Stimulated activated naive B cell treated with anti-CD40 and anti-IgM and Interleukin-4, amounts not matched to agents 10 μg/mL and 1 μg/mL and 100 μg/mL, for 72 hours (primary cell): ENCODE results near the gene RGS6.

Experiments used
- ATAC-seq, 2 donors: fragments of 150-1000 bp; cut with Tn5 transposase; replicated peaks; 2 replicates each; pipeline ENCODE4 v1.10.0; 2021; ENCODE audit warnings: moderate library complexity in 1 of 2
- DNase-seq: peaks from one replicate; pipeline ENCODE4 v3.0.0; 2021
- H3K27ac Mint-ChIP-seq: one replicate; pipeline ENCODE4 v1.8.0; 2022; ENCODE audit warnings: mild to moderate bottlenecking, mixed read lengths
- H3K27me3 Mint-ChIP-seq, 2 donors: one replicate each; pipeline ENCODE4 v1.8.0; 2022; ENCODE audit warnings: mixed read lengths in 2 of 2
- H3K36me3 Mint-ChIP-seq, 2 donors: one replicate each; pipeline ENCODE4 v1.8.0; 2022; ENCODE audit warnings: mixed read lengths in 2 of 2, mild to moderate bottlenecking in 1 of 2
- H3K4me1 Mint-ChIP-seq, 2 donors: one replicate each; pipeline ENCODE4 v1.8.0; 2022; ENCODE audit warnings: mixed read lengths in 2 of 2, mild to moderate bottlenecking in 1 of 2
- H3K4me3 Mint-ChIP-seq, 2 donors: one replicate each; pipeline ENCODE4 v1.8.0; 2022; ENCODE audit warnings: mild to moderate bottlenecking in 2 of 2, mixed read lengths in 2 of 2, moderate library complexity in 1 of 2
- H3K9me3 Mint-ChIP-seq, 2 donors: one replicate each; pipeline ENCODE4 v1.8.0; 2022; ENCODE audit warnings: mixed read lengths in 2 of 2, mild to moderate bottlenecking in 1 of 2

RGS6 gene

GRCh38 chr14:72052356-72052755 lies 120.1 kb downstream of the RGS6 start:
- Mint-ChIP-seq H3K27me3 (peaks cover 25 to 52% of the 10 kb centered on the region in 2 donors), H3K4me1 (peaks cover 0 to 8% of the 10 kb centered on the region in 2 donors), H3K9me3 (no peaks in the 10 kb centered on the region), H3K4me3 (no peak overlapping the region), H3K27ac (no peak overlapping the region), H3K36me3 (no peaks in the 10 kb centered on the region)
- ATAC-seq, result no peak
- no peak for DNase-seq

GRCh38 chr14:72053651-72054050 lies 121.4 kb downstream of the RGS6 start:
- Mint-ChIP-seq H3K4me1 (peaks cover 0 to 8% of the 10 kb centered on the region in 2 donors), H3K27ac (no peak overlapping the region), H3K36me3 (no peaks in the 10 kb centered on the region), H3K27me3 (peaks cover 25 to 48% of the 10 kb centered on the region in 2 donors), H3K9me3 (no peaks in the 10 kb centered on the region), H3K4me3 (no peak overlapping the region)
- ATAC-seq (no peak), DNase-seq (no peak)

GRCh38 chr14:72054911-72055310 lies 122.7 kb downstream of the RGS6 start:
- ATAC-seq, result no peak
- Mint-ChIP-seq H3K27me3 (peaks cover 19 to 38% of the 10 kb centered on the region in 2 donors), H3K27ac (no peak overlapping the region), H3K4me1 (no peaks in the 10 kb centered on the region), H3K36me3 (no peaks in the 10 kb centered on the region), H3K4me3 (no peak overlapping the region), H3K9me3 (no peaks in the 10 kb centered on the region)
- DNase-seq, result no peak

- H3K27ac Mint-ChIP-seq, result no peak overlapping the region
- no peak overlapping the region for H3K4me3 Mint-ChIP-seq
- H3K36me3 Mint-ChIP-seq, result no peaks in the 10 kb centered on the region
- H3K9me3 Mint-ChIP-seq, result no peaks in the 10 kb centered on the region
- H3K4me1 Mint-ChIP-seq, result no peaks in the 10 kb centered on the region
- ATAC-seq (no peak), DNase-seq (no peak)
- H3K27me3 Mint-ChIP-seq, result peaks cover 15 to 23% of the 10 kb centered on the region in 2 donors
These were observed 125.6 kb downstream of the RGS6 start for GRCh38 chr14:72057701-72058285.

GRCh38 chr14:72060460-72060859 lies 128.2 kb downstream of the RGS6 start:
- H3K27ac Mint-ChIP-seq, result no peak overlapping the region
- no peaks in the 10 kb centered on the region for H3K4me1 Mint-ChIP-seq
- H3K9me3 Mint-ChIP-seq, result no peaks in the 10 kb centered on the region
- DNase-seq, result no peak
- peaks cover 11 to 12% of the 10 kb centered on the region in 2 donors for H3K27me3 Mint-ChIP-seq
- ATAC-seq, result no peak
- H3K36me3 Mint-ChIP-seq, result no peaks in the 10 kb centered on the region
- H3K4me3 Mint-ChIP-seq, result no peak overlapping the region

- Mint-ChIP-seq H3K4me3 (no peak overlapping the region), H3K27me3 (peaks cover 11 to 12% of the 10 kb centered on the region in 2 donors), H3K9me3 (no peaks in the 10 kb centered on the region), H3K27ac (no peak overlapping the region), H3K4me1 (no peaks in the 10 kb centered on the region), H3K36me3 (no peaks in the 10 kb centered on the region)
- no peak for DNase-seq
- no peak for ATAC-seq
These were observed 128.7 kb downstream of the RGS6 start for GRCh38 chr14:72060917-72061316.

- H3K4me1 Mint-ChIP-seq, result no peaks in the 10 kb centered on the region
- H3K9me3 Mint-ChIP-seq, result no peaks in the 10 kb centered on the region
- DNase-seq (no peak), ATAC-seq (no peak)
- H3K4me3 Mint-ChIP-seq, result no peak overlapping the region
- H3K36me3 Mint-ChIP-seq, result no peaks in the 10 kb centered on the region
- peaks cover 11 to 12% of the 10 kb centered on the region in 2 donors for H3K27me3 Mint-ChIP-seq
- no peak overlapping the region for H3K27ac Mint-ChIP-seq
These were observed 129.5 kb downstream of the RGS6 start for GRCh38 chr14:72061718-72062117.

GRCh38 chr14:72063761-72064282 lies 131.6 kb downstream of the RGS6 start:
- H3K9me3 Mint-ChIP-seq, result no peaks in the 10 kb centered on the region
- H3K36me3 Mint-ChIP-seq, result no peaks in the 10 kb centered on the region
- peaks cover 15 to 16% of the 10 kb centered on the region in 2 donors for H3K27me3 Mint-ChIP-seq
- no peak overlapping the region for H3K4me3 Mint-ChIP-seq
- H3K4me1 Mint-ChIP-seq, result no peaks in the 10 kb centered on the region
- no peak overlapping the region for H3K27ac Mint-ChIP-seq
- ATAC-seq (no peak), DNase-seq (no peak)

GRCh38 chr14:72064501-72064900 lies 132.3 kb downstream of the RGS6 start:
- DNase-seq, result no peak
- Mint-ChIP-seq H3K4me3 (no peak overlapping the region), H3K4me1 (no peaks in the 10 kb centered on the region), H3K27ac (no peak overlapping the region), H3K36me3 (no peaks in the 10 kb centered on the region), H3K27me3 (peaks cover 15 to 23% of the 10 kb centered on the region in 2 donors), H3K9me3 (no peaks in the 10 kb centered on the region)
- ATAC-seq, result no peak

GRCh38 chr14:72070458-72070857 lies 138.2 kb downstream of the RGS6 start:
- H3K36me3 Mint-ChIP-seq, result no peaks in the 10 kb centered on the region
- H3K4me3 Mint-ChIP-seq, result no peak overlapping the region
- no peak overlapping the region for H3K27ac Mint-ChIP-seq
- no peaks in the 10 kb centered on the region for H3K4me1 Mint-ChIP-seq
- H3K9me3 Mint-ChIP-seq, result no peaks in the 10 kb centered on the region
- no peak for ATAC-seq
- peaks cover 8 to 18% of the 10 kb centered on the region in 2 donors for H3K27me3 Mint-ChIP-seq
- no peak for DNase-seq

- Mint-ChIP-seq H3K27me3 (peaks cover 13 to 19% of the 10 kb centered on the region in 2 donors), H3K4me3 (no peak overlapping the region), H3K36me3 (no peaks in the 10 kb centered on the region), H3K27ac (no peak overlapping the region), H3K9me3 (peaks cover 0 to 3% of the 10 kb centered on the region in 2 donors), H3K4me1 (no peaks in the 10 kb centered on the region)
- no peak for ATAC-seq
- no peak for DNase-seq
These were observed 143.6 kb downstream of the RGS6 start for GRCh38 chr14:72075649-72076334.

GRCh38 chr14:72081137-72081536 lies 148.9 kb downstream of the RGS6 start:
- no peak for DNase-seq
- Mint-ChIP-seq H3K27ac (no peak overlapping the region), H3K27me3 (peaks cover 26 to 28% of the 10 kb centered on the region in 2 donors), H3K4me3 (no peak overlapping the region), H3K9me3 (peaks cover 0 to 3% of the 10 kb centered on the region in 2 donors), H3K36me3 (no peaks in the 10 kb centered on the region), H3K4me1 (no peaks in the 10 kb centered on the region)
- ATAC-seq, result no peak

GRCh38 chr14:72084935-72085334 lies 152.7 kb downstream of the RGS6 start:
- ATAC-seq (no peak), DNase-seq (no peak)
- no peaks in the 10 kb centered on the region for H3K9me3 Mint-ChIP-seq
- H3K4me1 Mint-ChIP-seq, result no peaks in the 10 kb centered on the region
- no peaks in the 10 kb centered on the region for H3K36me3 Mint-ChIP-seq
- H3K27me3 Mint-ChIP-seq, result peaks cover 21 to 24% of the 10 kb centered on the region in 2 donors
- no peak overlapping the region for H3K4me3 Mint-ChIP-seq
- H3K27ac Mint-ChIP-seq, result no peak overlapping the region

- no peak overlapping the region for H3K27ac Mint-ChIP-seq
- no peaks in the 10 kb centered on the region for H3K4me1 Mint-ChIP-seq
- no peak for DNase-seq
- no peak for ATAC-seq
- no peak overlapping the region for H3K4me3 Mint-ChIP-seq
- H3K9me3 Mint-ChIP-seq, result no peaks in the 10 kb centered on the region
- peaks cover 10 to 11% of the 10 kb centered on the region in 2 donors for H3K27me3 Mint-ChIP-seq
- H3K36me3 Mint-ChIP-seq, result no peaks in the 10 kb centered on the region
These were observed 157.4 kb downstream of the RGS6 start for GRCh38 chr14:72089625-72090024.
